Neural cell (in vitro differentiated cells): ENCODE data around the gene RMI1. TPM values are rescaled to one million over a fixed set of nuclear protein-coding genes. Genes with fewer than 3 reads are reported as not detected.

Experiments
- H2AFZ ChIP-seq: fragments of 200-600, 300-800 bp; sonication (generic), shearing (Covaris generic); 2 replicates; pipeline ENCODE4 v1.6.0; 2014; ENCODE audit warnings: low read depth, mild to moderate bottlenecking, antibody characterized with exemption, low read length, moderate library complexity
- H3F3A ChIP-seq: fragments of 200-600 bp; shearing (Covaris generic); 2 replicates; pipeline ENCODE4 v1.6.1; 2016; ENCODE audit warnings: mild to moderate bottlenecking, moderate library complexity, mixed read lengths, antibody characterized with exemption, low read length; ENCODE audit not compliant: insufficient read depth, poor library complexity, severe bottlenecking
- H3K27ac ChIP-seq: fragments of 200-600, 300-800 bp; sonication (generic), shearing (Covaris generic); 2 replicates; pipeline ENCODE4 v1.5.1; 2014; ENCODE audit warnings: mild to moderate bottlenecking, low read length, moderate library complexity
- H3K27me3 ChIP-seq: fragments of 300-800, 200-600 bp; sonication (generic), shearing (Covaris generic); 2 replicates; pipeline ENCODE4 v1.6.0; 2014; ENCODE audit warnings: mild to moderate bottlenecking, low read depth, low read length, moderate library complexity; ENCODE audit not compliant: insufficient read depth
- H3K36me3 ChIP-seq: fragments of 300-800, 200-600 bp; sonication (generic), shearing (Covaris generic); 2 replicates; pipeline ENCODE4 v1.5.1; 2014; ENCODE audit warnings: mild to moderate bottlenecking, antibody characterized with exemption, low read length, moderate library complexity; ENCODE audit not compliant: insufficient read depth
- H3K4me2 ChIP-seq: fragments of 300-800, 200-600 bp; sonication (generic), shearing (Covaris generic); 2 replicates; pipeline ENCODE4 v1.6.0; 2014; ENCODE audit warnings: mild to moderate bottlenecking, low read length
- H3K4me3 ChIP-seq: fragments of 300-800, 200-600 bp; sonication (generic), shearing (Covaris generic); 2 replicates; pipeline ENCODE4 v1.5.1; 2014; ENCODE audit warnings: mild to moderate bottlenecking, low read length, moderate library complexity
- H3K79me2 ChIP-seq: fragments of 200-600 bp; shearing (Covaris generic); replicated peaks from 2 replicates; pipeline ENCODE4 v1.6.0; 2014; ENCODE audit warnings: mild to moderate bottlenecking, low read length, moderate library complexity; ENCODE audit not compliant: insufficient read depth
- H3K9ac ChIP-seq: fragments of 300-800, 200-600 bp; sonication (generic), shearing (Covaris generic); 2 replicates; pipeline ENCODE4 v1.6.1; 2016; ENCODE audit warnings: mild to moderate bottlenecking, low read length, mixed read lengths
- H3K9me2 ChIP-seq: fragments of 200-600 bp; shearing (Covaris generic); 2 replicates; pipeline ENCODE4 v1.6.1; 2016; ENCODE audit warnings: mild to moderate bottlenecking, low read length, mixed read lengths; ENCODE audit not compliant: insufficient read depth
- H3K9me3 ChIP-seq: fragments of 200-600, 300-800 bp; sonication (generic), shearing (Covaris generic); 2 replicates; pipeline ENCODE4 v1.6.1; 2016; ENCODE audit warnings: mild to moderate bottlenecking, mixed run types, low read length, moderate library complexity, mixed read lengths
- H4K20me1 ChIP-seq: fragments of 200-600 bp; shearing (Covaris generic); 2 replicates; pipeline ENCODE4 v1.6.1; 2016; ENCODE audit warnings: mild to moderate bottlenecking, mixed run types; ENCODE audit not compliant: insufficient read depth
- EP300 ChIP-seq: fragments of 450-650 bp; conservative IDR thresholded peaks from 2 replicates; pipeline ENCODE4 v1.6.1; 2014; ENCODE audit warnings: antibody characterized with exemption, mild to moderate bottlenecking, moderate library complexity; ENCODE audit not compliant: poor library complexity, severe bottlenecking
- EZH2 ChIP-seq: fragments of 200-600, 300-800 bp; shearing (Covaris generic), sonication (generic); IDR thresholded peaks from 2 replicates; pipeline ENCODE4 v1.6.1; 2014; ENCODE audit warnings: antibody characterized with exemption, low read length, borderline replicate concordance, mild to moderate bottlenecking; ENCODE audit not compliant: insufficient read depth, poor library complexity, severe bottlenecking
- MXI1 ChIP-seq: fragments of 450-650 bp; conservative IDR thresholded peaks from 2 replicates; pipeline ENCODE4 v1.6.1; 2014; ENCODE audit warnings: antibody characterized with exemption, mild to moderate bottlenecking; ENCODE audit not compliant: poor library complexity, severe bottlenecking
- POLR2AphosphoS5 ChIP-seq: IDR thresholded peaks from 2 replicates; pipeline ENCODE4 v1.6.1; 2012
- RAD21 ChIP-seq: fragments of 450-650 bp; conservative IDR thresholded peaks from 2 replicates; pipeline ENCODE4 v1.6.1; 2014; ENCODE audit warnings: antibody characterized with exemption, mild to moderate bottlenecking, moderate library complexity
- SMC3 ChIP-seq: fragments of 450-650 bp; conservative IDR thresholded peaks from 2 replicates; pipeline ENCODE4 v1.6.1; 2014; ENCODE audit warnings: antibody characterized with exemption, mild to moderate bottlenecking, moderate library complexity; ENCODE audit not compliant: poor library complexity
- TAF1 ChIP-seq: IDR thresholded peaks from 2 replicates; pipeline ENCODE4 v1.6.1; 2012; ENCODE audit warnings: low read depth
- polyA plus RNA-seq: library from polyadenylated mRNA; depleted of rRNA; stranded (reverse); fragments of >200 nt; gene quantifications from 2 replicates; pipeline ENCODE4 v1.2.3, GENCODE V29; 2014
- TF ChIP-seq, protein P1 (sequence below): IDR thresholded peaks from 2 replicates; pipeline ENCODE4 v1.6.1; 2012; ENCODE audit warnings: borderline replicate concordance
- TF ChIP-seq, protein P2 (sequence below): fragments of 450-650 bp; IDR thresholded peaks from 2 replicates; pipeline ENCODE4 v1.5.1; 2014; ENCODE audit warnings: antibody characterized with exemption, mild to moderate bottlenecking, moderate library complexity; ENCODE audit not compliant: poor library complexity, severe bottlenecking

The RMI1 gene
- polyA plus RNA-seq, 1 donor from 2014 or later = 13.1 TPM

DNA sequence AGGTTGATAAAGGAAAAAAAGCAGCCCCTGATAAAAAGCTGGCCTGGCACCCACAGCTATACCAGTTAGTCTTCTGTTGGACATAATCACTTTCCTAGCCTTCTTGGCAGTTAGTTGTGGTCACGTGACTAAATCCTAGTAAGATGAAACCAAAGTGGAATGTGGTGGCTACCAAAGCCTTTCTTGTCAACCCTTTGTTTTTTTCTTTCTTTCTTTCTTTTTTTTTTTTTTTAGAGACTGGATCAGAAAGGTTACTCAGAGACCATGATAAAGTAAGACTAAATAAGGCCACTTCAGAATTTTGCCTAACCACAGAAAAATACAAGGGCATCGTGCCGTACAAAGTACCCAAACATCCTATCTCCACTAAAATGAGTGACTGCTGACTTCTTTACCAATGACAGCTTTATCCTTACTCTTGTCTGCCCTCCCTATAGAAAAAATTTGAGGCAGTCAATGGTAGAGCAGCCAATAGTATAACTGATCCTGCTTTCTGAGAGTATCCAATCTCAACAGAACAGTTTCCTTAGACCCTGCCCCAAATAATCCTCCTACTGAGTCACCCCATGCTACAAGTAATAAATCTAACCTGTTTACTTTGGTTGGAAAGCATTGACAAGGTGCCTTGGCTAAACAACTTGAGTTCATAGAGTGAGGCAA is 45.2 kb upstream of the RMI1 start:
- Histone ChIP-seq H3K36me3 (no peaks in the 10 kb centered on the region), H4K20me1 (no peaks in the 10 kb centered on the region), H3K79me2 (no peaks in the 10 kb centered on the region), H3K27me3 (no peaks in the 10 kb centered on the region), H3K9me2 (no peaks in the 10 kb centered on the region), H3K27ac (no peak overlapping the region), H2AFZ (no peak overlapping the region), H3F3A (no peaks in the 10 kb centered on the region), H3K4me2 (no peak overlapping the region), H3K9me3 (no peaks in the 10 kb centered on the region), H3K9ac (no peak overlapping the region), H3K4me3 (no peak overlapping the region)
- TF ChIP-seq SMC3 (no peak), MXI1 (no peak), POLR2AphosphoS5 (no peak), EZH2 (no peak), EP300 (no peak), TAF1 (no peak), RAD21 (no peak)
- TF ChIP-seq, protein P1, sequence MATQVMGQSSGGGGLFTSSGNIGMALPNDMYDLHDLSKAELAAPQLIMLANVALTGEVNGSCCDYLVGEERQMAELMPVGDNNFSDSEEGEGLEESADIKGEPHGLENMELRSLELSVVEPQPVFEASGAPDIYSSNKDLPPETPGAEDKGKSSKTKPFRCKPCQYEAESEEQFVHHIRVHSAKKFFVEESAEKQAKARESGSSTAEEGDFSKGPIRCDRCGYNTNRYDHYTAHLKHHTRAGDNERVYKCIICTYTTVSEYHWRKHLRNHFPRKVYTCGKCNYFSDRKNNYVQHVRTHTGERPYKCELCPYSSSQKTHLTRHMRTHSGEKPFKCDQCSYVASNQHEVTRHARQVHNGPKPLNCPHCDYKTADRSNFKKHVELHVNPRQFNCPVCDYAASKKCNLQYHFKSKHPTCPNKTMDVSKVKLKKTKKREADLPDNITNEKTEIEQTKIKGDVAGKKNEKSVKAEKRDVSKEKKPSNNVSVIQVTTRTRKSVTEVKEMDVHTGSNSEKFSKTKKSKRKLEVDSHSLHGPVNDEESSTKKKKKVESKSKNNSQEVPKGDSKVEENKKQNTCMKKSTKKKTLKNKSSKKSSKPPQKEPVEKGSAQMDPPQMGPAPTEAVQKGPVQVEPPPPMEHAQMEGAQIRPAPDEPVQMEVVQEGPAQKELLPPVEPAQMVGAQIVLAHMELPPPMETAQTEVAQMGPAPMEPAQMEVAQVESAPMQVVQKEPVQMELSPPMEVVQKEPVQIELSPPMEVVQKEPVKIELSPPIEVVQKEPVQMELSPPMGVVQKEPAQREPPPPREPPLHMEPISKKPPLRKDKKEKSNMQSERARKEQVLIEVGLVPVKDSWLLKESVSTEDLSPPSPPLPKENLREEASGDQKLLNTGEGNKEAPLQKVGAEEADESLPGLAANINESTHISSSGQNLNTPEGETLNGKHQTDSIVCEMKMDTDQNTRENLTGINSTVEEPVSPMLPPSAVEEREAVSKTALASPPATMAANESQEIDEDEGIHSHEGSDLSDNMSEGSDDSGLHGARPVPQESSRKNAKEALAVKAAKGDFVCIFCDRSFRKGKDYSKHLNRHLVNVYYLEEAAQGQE = no peak
- TF ChIP-seq, protein P2, sequence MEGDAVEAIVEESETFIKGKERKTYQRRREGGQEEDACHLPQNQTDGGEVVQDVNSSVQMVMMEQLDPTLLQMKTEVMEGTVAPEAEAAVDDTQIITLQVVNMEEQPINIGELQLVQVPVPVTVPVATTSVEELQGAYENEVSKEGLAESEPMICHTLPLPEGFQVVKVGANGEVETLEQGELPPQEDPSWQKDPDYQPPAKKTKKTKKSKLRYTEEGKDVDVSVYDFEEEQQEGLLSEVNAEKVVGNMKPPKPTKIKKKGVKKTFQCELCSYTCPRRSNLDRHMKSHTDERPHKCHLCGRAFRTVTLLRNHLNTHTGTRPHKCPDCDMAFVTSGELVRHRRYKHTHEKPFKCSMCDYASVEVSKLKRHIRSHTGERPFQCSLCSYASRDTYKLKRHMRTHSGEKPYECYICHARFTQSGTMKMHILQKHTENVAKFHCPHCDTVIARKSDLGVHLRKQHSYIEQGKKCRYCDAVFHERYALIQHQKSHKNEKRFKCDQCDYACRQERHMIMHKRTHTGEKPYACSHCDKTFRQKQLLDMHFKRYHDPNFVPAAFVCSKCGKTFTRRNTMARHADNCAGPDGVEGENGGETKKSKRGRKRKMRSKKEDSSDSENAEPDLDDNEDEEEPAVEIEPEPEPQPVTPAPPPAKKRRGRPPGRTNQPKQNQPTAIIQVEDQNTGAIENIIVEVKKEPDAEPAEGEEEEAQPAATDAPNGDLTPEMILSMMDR = no peak

DNA sequence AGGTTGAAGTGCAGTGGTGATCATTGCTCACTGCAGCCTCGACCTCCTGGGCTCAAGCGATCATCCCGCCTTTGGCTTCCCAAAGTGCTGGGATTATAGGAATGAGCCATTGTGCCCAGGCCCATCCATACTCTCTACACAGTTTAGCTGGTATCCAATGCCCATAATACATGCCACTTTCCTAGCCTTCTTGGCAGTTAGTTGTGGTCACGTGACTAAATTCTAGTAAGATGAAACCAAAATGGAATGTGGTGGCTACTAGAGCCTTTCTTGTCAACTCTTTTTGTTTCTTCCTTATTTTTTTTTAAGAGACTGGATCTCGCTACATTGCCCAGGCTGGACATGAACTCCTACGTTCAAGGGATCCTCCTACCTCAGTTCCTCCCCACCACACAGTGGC is 44.1 kb upstream of the RMI1 start:
- no peaks in the 10 kb centered on the region for H4K20me1 ChIP-seq
- no peak overlapping the region for H3K4me2 ChIP-seq
- H3K27ac ChIP-seq = no peak overlapping the region
- no peaks in the 10 kb centered on the region for H3K79me2 ChIP-seq
- H2AFZ ChIP-seq = no peak overlapping the region
- H3K9me2 ChIP-seq = no peaks in the 10 kb centered on the region
- TF ChIP-seq MXI1 (no peak), EP300 (no peak), EZH2 (no peak), POLR2AphosphoS5 (no peak), RAD21 (no peak), TAF1 (no peak), SMC3 (no peak)
- TF ChIP-seq, protein P2 = no peak
- TF ChIP-seq, protein P1 = no peak
- no peaks in the 10 kb centered on the region for H3F3A ChIP-seq
- H3K36me3 ChIP-seq = no peaks in the 10 kb centered on the region
- H3K9ac ChIP-seq = no peak overlapping the region
- no peaks in the 10 kb centered on the region for H3K27me3 ChIP-seq
- H3K9me3 ChIP-seq = no peaks in the 10 kb centered on the region
- no peak overlapping the region for H3K4me3 ChIP-seq
